Caki2 (cell line): ENCODE measurements around the gene GOLGA6L7. TPM values are rescaled to one million over a fixed set of nuclear protein-coding genes. Genes with fewer than 3 reads are reported as not detected.
"Not testable (repeated sequence)": the region's sequence is repeated elsewhere in the genome, so short reads cannot be mapped to it uniquely, and the experiment has no call there.

Experiments
- DNase-seq: peaks from one replicate; pipeline ENCODE4 v3.0.0-alpha.2; 2015; ENCODE audit warnings: low read depth
- in situ Hi-C: cut with HindIII; loops from 2 replicates; pipeline ENCODE4 v1.10.0; 2016; ENCODE audit warnings: low sequenced_read_pairs, low pct_unique_long_range_greater_than_20kb, mixed read lengths
- total RNA-seq: library from RNA; depleted of rRNA; stranded (reverse); fragments of >200 nt; shearing (Covaris generic); gene quantifications from 2 replicates; pipeline ENCODE4 v1.2.3, GENCODE V29; 2014; ENCODE audit warnings: low replicate concordance; rRNA removed

Gene GOLGA6L7, protein sequence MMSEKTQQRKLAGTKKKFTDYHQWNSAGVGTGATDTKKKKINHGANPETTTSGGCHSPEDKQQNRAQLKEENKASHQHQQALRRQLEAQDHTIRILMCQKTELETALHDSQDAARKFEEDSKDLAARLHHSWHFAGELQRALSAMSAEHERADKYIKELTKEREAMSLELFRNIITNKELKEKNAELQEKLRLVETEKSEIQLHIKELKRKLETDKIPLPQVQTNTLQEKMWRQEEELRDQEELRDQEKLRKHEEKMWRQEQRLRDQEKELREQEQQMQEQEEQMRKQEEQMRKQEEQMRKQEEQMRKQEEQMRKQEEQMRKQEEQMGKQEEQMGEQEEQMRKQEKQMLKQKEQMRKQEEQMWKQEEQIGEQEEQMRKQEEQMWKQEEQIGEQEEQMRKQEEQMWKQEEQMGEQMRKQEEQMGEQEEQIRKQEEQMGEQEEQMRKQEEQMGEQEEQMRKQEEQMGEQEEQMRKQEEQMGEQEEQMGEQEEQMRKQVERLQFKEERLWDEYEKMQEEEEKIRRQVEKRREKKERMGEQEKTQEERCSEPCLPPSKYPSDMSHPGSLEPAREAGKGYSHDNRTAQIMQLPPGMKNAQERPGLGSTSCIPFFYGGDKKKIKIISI
- not detected in 2 replicates for total RNA-seq

GRCh38 chr15:28848521-28848920, at the start of gene GOLGA6L7:
GOLGA6L7 (minus strand) TSS chr15:28848644; CDS start chr15:28848549, 95 bp downstream.
- in situ Hi-C loops = not testable (repeated sequence)

DNA sequence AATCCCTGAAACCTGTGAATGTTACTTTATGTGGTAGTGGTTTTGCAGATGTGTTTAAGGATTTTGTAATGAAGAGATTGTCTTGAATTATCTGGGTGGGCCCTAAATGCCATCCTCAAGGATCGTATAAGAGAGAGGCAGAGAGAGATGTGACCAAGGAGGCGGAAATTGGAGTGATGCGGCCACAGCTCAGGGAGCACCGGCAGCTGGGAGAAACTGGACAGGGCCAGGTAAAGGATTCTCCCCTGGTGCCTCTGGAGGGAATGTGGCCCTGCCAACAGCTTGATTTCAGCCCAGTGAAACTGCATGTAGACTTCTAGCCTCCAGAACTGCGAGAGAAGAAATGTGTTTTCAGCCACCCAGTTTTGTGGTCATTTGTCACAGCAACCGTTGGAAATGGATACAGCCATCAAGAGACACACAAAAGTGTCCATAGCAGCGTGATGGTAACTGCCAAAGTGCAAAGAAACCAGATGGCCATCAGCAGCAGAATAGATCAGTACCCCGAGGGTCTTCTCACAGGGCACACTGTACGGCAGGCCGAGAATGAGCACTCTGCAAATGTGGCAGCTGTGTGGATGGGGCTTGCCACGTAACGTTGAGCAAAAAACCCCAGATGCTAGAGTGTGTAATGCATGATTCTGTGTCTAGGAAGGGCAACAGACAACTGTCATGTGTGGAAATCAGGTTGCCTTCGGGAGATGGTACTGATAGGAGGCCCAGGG, 49.6 kb upstream of the GOLGA6L7 start:
- DNase-seq = no peak
- in situ Hi-C loops = no loop called here

More at GRCh38 chr15:28848521-28848920, at the start of gene GOLGA6L7:
- DNase-seq = peak; percentile 72

DNA sequence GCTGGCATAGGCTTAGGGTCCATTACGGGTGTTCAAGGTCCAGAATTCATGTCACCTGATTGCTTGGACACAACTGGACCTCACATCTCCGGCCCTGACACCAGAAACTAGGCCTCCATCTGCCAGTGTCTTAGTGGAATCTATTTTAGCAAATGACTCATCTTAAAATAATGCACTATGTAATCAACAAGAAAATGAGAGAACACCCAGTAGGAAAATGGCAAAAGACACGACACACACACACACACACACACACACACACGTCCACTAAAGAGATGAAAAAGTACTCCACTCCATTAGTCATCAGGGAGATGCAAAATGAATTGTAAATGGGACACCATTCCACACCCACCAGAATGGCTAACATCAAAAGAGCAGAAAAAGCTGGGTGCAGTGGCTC, 48.5 kb upstream of the GOLGA6L7 start:
- DNase-seq = peak; percentile 80
- in situ Hi-C loops = no loop called here

DNA sequence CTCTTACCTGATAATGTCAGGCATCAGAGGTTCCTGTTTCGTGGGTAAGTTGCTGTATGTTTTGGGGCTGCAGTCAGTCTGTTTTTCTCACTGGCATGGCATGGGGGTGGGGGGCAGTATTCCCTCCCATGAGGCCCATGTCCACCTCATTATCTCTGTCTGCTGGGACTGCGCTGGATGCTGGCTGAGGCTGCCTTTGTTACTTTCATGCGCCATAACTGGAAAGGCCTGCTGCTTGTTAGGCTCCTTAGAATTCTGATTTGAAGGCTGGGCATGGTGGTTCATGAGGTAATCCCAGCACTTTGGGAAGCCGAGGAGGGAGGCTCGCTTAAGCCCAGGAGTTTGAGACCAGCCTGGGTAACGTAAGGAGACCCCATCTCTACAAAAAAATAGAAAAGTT, 47.1 kb upstream of the GOLGA6L7 start:
- DNase-seq = no peak
- in situ Hi-C loops = no loop called here

DNA sequence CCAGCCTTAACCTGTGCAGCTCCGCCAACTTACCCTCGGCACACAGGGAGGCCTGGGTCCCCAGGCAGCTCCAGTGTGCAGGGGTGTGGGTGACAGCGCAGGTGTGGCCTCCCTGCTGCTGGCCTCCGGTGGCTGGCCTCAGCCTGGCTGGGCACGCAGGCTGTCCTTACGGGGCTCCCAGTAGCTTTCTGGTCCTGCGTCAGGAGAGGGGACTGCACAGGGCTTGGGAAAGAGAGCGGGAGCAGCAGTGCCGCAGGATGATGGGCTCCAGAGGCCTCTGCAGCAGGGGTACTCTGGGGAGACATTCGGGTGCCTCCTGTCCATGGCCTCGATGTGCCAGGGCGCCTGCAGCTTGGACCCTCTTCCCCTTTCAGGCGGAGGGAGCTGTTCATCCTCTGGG, 46.7 kb upstream of the GOLGA6L7 start:
- in situ Hi-C loops = no loop called here
- DNase-seq = no peak

- in situ Hi-C loops = no loop called here
- DNase-seq = no peak
These were observed 46.2 kb upstream of the GOLGA6L7 start for GRCh38 chr15:28894631-28895030.

DNA sequence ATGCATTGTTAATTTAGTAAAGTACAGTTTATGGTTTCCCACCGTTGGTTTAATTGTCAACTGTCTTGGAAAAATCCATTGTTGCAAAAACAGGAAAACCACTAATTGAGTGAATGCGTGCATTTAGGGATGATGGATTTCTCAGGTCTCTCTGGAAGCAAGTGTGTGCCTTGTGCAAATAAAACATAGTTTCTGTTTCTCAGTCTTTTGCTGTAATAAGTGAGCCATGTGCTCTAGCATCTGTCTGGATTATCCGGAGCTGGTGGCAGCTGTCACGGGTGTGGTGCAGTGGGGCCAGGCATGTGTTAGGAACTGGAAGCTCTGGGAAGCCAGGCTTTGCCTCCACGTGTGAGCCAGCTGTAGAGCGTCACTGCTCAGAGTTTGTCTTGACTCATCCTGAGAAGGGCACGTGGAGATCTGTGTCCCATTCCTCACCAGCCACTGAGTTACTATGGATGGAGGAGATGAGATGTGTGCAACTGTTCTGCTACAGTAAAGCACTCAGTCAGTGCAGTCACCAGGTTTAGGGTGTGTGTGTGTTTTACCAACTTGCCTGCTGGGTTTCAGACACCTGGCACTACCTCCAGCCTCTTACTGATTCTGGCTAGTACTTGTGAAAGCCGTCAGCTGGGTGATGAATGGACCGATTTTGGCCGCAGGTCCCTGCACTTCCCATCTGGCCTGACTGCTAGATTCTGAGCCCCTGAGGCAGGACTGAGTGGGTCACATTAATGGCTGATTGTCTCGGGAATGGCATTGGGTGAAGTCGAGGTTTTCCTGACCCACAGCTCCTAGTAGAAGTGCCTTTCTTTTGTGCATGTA, 44.6 kb upstream of the GOLGA6L7 start:
- in situ Hi-C loops = no loop called here
- DNase-seq = no peak

GRCh38 chr15:28891588-28891987, 43.1 kb upstream of the GOLGA6L7 start:
- in situ Hi-C loops = no loop called here

DNA sequence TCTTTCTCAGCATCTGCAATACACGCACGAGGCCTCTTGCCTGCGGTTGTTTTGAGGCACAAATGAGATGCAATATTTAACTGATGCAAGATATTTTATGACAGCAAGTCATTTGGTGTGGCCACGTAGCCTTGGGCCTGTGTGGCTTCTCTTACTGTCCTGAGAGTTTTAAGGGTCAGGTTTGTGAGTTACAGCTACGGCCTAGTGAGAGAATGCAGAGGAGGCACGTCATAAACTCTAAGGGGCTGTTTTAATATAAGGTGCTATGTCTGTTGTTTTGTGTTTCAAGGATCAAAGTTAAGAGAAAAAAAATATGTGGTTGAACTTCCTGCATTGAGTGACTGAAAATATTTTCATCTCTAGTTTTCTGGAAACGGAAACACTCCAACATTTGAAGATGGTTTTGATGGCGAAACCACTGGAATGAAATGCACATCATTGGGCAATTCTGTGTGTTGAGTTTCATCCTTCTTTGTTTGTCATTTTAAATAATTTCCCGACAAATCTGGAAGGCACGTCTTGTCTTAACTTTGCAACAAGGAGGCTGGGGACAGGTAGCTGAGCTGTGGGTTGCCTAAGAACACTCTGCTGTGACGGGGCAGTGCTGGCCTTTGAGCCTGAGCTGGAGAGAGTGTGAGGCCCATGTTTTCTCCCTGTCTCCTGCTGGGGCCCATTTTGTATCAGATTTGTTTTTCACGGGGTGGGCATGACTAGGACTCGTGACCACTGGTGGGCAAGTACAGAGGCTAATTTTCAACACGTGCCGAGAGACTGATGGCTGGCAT, 42.5 kb upstream of the GOLGA6L7 start:
- in situ Hi-C loops = no loop called here
- DNase-seq = no peak

More at GRCh38 chr15:28891588-28891987, 43.1 kb upstream of the GOLGA6L7 start:
- no peak for DNase-seq

GRCh38 chr15:28890291-28890690, 41.8 kb upstream of the GOLGA6L7 start:
- in situ Hi-C loops, DNase-seq: not testable (repeated sequence)

- DNase-seq, in situ Hi-C loops: not testable (repeated sequence)
These were observed 41.4 kb upstream of the GOLGA6L7 start for GRCh38 chr15:28889871-28890270.

DNA sequence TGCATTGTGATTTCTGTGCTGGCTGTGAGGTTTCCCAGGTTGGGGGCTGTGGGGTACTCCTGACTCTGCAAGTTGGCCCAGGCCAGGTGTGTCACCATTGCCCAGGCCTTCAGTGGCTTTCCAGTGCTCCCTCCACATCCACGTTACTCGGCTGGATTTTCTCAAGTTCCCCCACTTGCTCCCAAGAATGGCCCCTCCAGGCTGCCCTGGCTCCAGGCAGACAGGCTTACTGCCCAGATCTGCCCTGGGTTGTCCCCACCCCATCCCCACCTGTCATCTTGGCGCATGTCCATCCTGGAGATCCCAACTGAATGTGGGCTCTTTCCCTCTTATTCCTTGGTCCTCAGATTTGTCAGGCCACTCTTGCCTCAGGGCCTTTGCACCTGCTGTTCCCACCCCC, 40.9 kb upstream of the GOLGA6L7 start:
- in situ Hi-C loops = no loop called here
- no peak for DNase-seq

- in situ Hi-C loops = no loop called here
- DNase-seq = no peak
These were observed 40.5 kb upstream of the GOLGA6L7 start for GRCh38 chr15:28888900-28889299.

GRCh38 chr15:28888302-28888894, 40.0 kb upstream of the GOLGA6L7 start:
- in situ Hi-C loops = no loop called here
- DNase-seq = no peak

- no peak for DNase-seq
- in situ Hi-C loops = no loop called here
These were observed 39.1 kb upstream of the GOLGA6L7 start for GRCh38 chr15:28887339-28888174.
